Left kidney (tissue), 2 donors: ENCODE measurements around the gene ALG12. TPM values are rescaled to one million over a fixed set of nuclear protein-coding genes. Genes with fewer than 3 reads are reported as not detected.
A peak's percentile ranks its signal among the peaks of the same experiment; 100 is the strongest.

Source experiments
- DNase-seq: peaks from one replicate; pipeline ENCODE4 v3.0.0-alpha.2; 2013
- polyA plus RNA-seq: library from polyadenylated mRNA; unstranded; fragments of 120-200 nt; gene quantifications from one replicate; pipeline ENCODE4 v1.2.1, GENCODE V29; 2013; ENCODE audit not compliant: insufficient read length

ALG12 gene
- polyA plus RNA-seq, 1 donor, result 24.1 TPM

- DNase-seq, result no peak
Observed at GRCh38 chr22:49958931-49959781, 40.9 kb upstream of the ALG12 start.

GRCh38 chr22:49958366-49958921, 40.2 kb upstream of the ALG12 start:
- no peak for DNase-seq

GRCh38 chr22:49957826-49958365, 39.7 kb upstream of the ALG12 start:
- no peak for DNase-seq

GRCh38 chr22:49956914-49957825, 38.9 kb upstream of the ALG12 start:
- DNase-seq, result no peak

- DNase-seq, result no peak
Observed at GRCh38 chr22:49956418-49956770, 38.2 kb upstream of the ALG12 start.

- DNase-seq, result no peak
Observed at GRCh38 chr22:49955581-49956417, 37.6 kb upstream of the ALG12 start.

GRCh38 chr22:49954991-49955580, 36.8 kb upstream of the ALG12 start:
- no peak for DNase-seq

GRCh38 chr22:49954354-49954753, 36.1 kb upstream of the ALG12 start:
- DNase-seq, result no peak

- DNase-seq, result no peak
Observed at GRCh38 chr22:49953680-49954344, 35.6 kb upstream of the ALG12 start.

- no peak for DNase-seq
Observed at GRCh38 chr22:49953027-49953679, 34.9 kb upstream of the ALG12 start.

GRCh38 chr22:49951986-49952896, 34.0 kb upstream of the ALG12 start:
- no peak for DNase-seq

- no peak for DNase-seq
Observed at GRCh38 chr22:49951678-49951985, 33.4 kb upstream of the ALG12 start.

- peak; percentile 64 for DNase-seq
Observed at GRCh38 chr22:49951000-49951677, 32.9 kb upstream of the ALG12 start.

GRCh38 chr22:49950396-49950994, 32.3 kb upstream of the ALG12 start:
- DNase-seq, result no peak

GRCh38 chr22:49949914-49950292, 31.7 kb upstream of the ALG12 start:
- DNase-seq, result no peak

GRCh38 chr22:49948958-49949913, 31.0 kb upstream of the ALG12 start:
- no peak for DNase-seq
